ENCODE measurements around the gene TSPO.

- TF ChIP-seq EZH2 (optimal IDR thresholded peaks at IDR 0.05; ENCODE audit: low read depth, low read length) (no peak), CTCF (IDR thresholded peaks at IDR 0.05; ENCODE audit: low read length) (no peak), EZH2phosphoT487 (IDR thresholded peaks at IDR 0.05; ENCODE audit: low read length) (no peak)
Observed at GRCh38 chr22:43198936-43199335, 47.6 kb downstream of the TSPO start.
